HG03575 (cell line): ENCODE data around the gene TMEM120B.
"Not testable (repeated sequence)": the region's sequence is repeated elsewhere in the genome, so short reads cannot be mapped to it uniquely, and the experiment has no call there.

ENCODE experiments used
- ATAC-seq: cut with Tn5 transposase; IDR thresholded peaks from one replicate; pipeline ENCODE4 v1.9.1; 2021; ENCODE audit not compliant: unreplicated experiment, insufficient number of reproducible peaks, low FRiP score; ENCODE audit errors: extremely low read depth

Gene TMEM120B

DNA sequence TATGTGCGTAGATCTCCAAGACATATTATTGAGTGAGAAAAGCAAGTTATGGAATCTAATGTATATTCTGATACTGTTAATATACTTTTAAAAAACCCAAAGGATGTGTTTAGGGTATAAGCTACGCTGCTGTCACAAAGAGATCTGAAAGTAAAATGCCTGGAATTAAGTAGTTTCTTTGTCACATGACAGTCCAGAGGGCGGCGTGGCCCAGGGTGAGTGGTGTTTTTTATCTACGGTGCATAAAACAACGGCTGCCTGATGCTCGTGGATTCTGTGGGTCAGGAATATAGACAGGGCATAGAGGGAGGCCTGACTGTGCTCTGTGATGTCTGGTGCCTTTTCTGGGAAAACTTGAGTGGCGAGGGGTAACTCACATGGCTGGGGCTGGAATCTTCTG is 21.3 kb downstream of the TMEM120B start:
- no peak for ATAC-seq

DNA sequence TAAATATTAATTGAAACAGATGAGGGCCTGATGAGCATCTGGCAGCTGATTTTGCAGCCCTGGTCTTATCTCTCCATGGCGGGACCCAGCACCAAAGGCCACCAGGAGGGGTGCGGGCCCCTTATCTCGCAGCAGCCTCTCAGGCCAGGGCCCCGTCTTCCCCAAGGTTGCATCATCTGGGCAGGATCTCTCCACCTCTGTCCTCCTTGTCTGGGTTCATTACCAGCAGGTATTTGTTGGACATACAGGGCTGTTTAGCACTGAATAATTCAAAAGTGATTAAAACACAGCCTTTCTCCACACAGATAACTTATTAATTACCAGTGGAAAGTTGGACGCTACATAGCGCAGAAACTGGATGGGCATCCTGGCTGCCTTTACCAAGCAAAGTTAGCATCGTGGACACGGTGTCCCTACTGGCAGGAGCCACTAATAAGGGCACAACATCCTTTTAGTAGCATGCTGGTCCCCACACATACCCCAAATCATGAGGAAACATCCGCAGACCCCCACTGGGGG is 25.8 kb downstream of the TMEM120B start:
- ATAC-seq: no peak

DNA sequence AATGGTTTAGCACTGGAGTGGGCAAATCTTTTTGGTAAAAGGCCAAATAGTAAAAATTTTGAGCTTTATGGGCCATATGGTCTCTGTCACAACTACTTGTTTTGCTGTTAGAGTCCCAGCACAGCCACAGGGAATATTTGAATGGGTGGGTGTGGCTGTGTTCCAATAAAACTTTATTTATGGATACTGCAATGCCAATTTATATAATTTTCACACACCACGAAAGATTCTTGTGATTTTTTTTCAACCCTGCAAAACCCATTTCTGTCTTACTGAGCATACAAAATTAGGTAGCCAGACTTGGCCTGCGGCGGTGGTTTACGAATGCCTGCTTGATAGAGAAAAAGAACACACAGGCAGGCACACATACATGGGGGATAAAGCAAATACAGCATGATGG is 28.3 kb downstream of the TMEM120B start:
- no peak for ATAC-seq

DNA sequence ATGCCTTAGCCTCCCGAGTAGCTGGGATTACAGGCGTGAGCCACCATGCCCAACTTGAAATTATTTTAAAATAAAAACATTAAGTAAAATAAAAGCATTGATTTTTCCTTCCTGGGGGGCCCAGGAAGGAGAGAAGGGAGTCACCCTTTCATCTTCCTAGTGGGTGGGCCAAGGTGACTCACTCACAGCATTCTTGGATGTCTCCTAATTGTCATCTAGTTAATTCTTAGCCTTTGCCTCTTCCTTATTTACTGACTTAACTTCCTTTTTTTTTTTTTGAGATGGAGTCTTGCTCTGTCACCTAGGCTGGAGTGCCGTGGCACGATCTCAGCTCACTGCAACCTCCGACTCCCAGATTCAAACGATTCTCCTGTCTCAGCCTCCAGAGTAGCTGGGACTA is 29.2 kb downstream of the TMEM120B start:
- ATAC-seq: no peak

DNA sequence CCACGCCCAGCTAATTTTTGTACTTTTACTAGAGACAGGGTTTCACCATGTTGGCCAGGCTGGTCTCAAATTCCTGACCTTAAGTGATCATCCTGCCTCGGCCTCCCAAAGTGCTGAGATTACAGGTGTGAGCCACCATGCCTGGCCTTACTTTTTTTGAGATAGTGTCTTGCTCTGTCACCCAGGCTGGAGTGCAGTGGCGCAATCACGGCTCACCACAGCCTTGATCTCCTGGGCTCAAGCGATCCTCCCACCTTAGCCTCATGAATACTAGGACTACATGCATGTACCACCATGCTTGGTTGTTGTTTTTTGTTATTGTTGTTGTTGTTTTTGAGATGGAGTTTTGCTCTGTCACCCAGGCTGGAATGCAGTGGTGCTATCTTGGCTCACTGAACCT is 33.0 kb downstream of the TMEM120B start:
- not testable (repeated sequence) for ATAC-seq

DNA sequence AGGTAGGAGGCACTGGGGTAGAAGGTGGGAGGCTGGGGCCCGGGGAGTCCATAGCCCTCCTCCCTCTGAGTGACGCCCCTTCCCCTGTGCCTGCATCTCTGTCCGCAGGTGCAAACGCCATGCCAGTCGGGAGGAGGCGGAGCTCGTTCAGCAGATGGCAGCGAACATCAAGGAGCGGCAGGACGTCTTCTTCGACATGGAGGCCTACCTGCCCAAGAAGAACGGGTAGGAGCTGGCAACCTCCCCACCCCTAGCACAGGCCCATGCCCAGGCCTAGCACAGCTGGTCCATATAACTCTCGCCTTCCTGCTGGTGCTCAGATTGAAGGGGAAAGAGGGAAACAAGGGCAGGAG is 35.6 kb downstream of the TMEM120B start:
- no peak for ATAC-seq

DNA sequence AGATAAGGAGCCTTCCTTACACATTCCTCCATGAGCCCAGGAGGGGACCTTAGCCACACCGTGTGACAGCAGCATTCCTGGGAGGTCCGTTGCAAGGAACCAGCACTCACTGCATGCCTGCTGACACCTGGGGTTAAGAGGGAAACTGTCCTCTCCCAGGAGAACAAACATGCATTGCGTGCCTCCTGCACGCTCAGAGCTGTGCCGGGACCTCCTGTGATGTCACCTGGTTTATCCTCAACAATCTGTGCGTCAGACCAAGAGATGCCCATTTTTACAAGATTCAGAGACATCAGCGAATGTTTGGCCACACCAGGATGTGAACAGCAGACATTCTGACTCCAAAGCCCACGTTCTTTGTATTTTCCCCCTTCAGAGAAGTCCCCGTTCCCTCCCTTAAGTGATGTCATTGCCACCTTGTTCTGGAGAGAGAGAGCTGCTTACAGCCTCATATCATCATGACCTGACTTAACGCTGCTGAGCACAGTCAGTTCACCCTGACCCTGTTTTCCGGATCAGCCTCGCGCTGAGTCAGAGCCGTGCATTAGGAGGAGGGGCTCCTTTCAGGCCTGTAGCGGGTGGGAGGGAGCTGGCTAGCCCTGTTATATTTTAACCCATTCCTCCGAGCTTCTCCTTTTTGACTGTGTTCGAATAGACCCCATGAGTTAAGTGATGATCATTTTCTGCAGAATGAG is 36.2 kb downstream of the TMEM120B start:
- no peak for ATAC-seq

DNA sequence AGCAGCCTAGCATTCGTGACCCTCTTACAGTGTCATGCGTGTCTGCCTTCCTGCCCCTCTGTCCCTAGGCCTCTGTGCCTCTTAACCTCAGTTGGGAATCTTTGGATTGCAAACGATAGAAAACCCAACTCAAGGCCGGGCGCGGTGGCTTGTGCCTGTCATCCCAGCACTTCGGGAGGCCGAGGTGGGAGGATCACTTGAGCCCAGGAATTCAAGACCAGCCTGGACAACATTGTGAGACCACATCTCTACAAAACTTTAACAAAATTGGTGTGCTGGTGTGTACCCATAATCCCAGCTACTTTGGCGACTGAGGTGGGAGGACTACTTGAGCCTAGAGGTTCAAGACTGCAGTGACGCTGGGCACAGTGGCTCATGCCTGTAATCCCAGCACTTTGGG is 36.7 kb downstream of the TMEM120B start:
- no peak for ATAC-seq

DNA sequence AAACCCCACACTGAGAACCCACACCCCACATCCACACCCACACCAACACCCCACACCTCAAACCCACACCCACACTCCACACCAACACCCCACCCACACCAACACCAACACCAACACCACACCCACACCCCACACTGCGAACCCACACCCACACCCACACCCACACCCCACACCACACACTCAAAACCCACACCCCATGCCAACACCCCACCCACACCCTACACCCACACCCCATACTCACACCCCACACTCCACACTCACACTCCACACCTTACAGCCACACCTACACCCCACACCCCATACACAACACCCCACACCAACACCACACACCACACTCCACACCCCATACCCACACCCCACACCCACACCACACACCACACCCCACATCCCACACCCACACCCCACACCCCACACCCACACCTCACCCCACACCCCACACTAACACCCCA is 38.0 kb downstream of the TMEM120B start:
- no peak for ATAC-seq

DNA sequence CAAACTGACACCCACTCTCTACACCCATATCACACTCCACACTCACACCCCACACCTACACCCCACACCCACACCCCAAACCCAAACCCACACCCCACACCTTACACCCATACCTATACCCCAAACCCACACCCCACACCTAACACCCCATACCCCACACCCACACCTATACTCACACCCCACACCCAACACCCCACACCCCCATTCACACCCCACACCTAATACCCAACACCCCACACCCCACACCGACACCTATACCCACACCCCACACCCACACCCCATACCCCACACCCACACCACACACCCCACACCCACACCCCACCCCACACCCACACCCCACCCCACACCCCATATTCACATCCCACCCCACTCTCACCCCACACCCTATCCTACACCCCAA is 38.5 kb downstream of the TMEM120B start:
- ATAC-seq: no peak

DNA sequence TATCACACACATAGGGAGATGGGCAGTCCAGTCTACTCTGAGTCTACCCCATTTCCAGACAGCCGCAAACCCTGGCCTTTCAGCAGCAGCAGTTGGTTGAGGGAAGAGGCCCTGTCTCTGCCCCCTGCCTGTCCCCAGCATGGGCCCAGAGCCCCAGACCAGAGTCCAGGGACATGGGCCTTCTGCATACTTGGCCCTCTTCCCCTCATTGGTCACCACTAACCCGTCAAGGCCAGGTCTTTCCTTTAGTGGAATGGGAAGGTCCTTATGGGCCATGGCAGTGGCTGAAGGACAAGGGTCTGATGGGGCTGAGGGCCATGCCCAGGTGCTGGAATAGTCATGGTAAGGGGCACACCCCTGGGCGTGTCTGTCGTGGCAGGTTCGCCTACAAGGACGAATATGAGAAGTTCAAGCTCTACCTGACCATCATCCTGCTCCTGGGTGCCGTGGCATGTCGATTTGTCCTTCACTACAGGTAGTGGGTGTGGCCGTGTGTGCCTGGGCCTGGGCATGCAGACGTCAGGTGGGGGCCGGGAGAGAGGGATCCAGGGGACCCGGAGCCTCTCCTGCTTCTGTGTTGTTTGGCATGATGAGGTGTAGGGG is 39.3 kb downstream of the TMEM120B start:
- no peak for ATAC-seq

DNA sequence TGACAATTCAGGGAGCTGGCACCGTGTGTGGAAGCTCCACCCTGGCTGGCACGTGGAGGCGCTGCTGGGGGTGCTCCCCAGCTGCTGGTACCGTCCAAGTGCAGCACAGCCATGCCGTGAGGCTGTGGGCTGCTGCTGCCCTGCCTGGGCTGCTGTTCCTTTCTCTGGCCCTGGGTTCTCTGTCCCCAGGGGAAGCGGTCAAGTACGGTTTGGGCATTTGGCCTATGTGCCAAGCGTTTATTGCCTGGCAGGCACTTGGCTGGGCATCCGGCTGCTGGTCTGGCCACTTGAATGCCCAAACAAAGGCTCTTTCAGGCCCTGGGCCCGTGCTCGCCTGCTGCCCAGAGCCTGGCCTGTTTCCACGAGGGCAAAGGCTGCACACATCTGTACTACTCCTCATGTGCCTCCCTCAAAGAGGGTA is 41.3 kb downstream of the TMEM120B start:
- ATAC-seq: no peak

DNA sequence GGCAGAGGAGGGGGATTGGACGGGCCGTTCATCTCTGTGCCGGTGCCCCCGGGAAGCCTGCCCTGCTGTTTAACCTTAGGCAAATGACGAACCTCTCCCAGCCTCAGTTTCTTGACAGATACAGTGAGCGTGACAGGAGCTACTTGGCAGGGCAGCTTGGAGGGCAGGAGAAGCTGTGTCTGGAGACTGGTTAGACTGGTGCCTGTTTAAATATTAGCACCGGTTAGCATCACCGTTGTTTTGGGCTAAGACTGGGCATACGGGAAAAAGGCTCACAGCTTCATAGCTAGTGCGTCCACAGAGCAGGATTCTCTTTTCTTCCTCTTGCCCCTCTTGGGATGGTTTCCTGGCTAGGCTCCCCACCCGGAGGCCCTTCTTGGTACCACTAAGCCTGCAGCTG is 42.3 kb downstream of the TMEM120B start:
- no peak for ATAC-seq

DNA sequence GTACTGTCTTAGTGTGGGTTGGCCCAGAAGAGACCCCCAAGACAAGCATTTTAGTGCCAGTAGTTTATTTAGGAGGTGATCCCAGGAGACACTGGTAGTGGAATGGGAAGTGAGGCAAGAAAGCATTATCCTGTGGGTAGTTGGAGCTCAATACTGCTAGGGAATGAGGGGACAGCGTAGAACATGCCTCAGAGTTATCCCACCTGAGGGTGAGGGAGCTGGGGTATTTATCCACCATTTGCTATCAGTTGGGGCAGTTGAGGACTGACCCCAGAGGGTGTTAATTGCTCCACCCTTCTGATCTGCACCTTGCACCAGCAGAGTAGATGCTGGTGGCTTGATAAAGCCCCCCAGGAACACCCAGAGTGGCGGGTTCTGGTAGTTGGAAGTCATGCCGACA is 43.0 kb downstream of the TMEM120B start:
- no peak for ATAC-seq

DNA sequence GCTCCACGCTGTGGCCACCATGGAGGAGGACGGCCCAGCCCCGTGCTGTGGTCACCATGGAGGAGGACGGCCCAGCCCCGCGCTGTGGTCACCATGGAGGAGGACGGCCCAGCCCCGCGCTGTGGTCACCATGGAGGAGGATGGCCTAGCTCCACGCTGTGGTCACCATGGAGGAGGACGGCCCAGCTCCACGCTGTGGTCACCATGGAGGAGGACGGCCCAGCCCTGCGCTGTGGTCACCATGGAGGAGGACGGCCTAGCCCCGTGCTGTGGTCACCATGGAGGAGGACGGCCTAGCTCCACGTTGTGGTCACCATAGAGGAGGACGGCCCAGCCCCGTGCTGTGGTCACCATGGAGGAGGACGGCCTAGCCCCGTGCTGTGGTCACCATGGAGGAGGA is 46.0 kb downstream of the TMEM120B start:
- ATAC-seq: not testable (repeated sequence)

DNA sequence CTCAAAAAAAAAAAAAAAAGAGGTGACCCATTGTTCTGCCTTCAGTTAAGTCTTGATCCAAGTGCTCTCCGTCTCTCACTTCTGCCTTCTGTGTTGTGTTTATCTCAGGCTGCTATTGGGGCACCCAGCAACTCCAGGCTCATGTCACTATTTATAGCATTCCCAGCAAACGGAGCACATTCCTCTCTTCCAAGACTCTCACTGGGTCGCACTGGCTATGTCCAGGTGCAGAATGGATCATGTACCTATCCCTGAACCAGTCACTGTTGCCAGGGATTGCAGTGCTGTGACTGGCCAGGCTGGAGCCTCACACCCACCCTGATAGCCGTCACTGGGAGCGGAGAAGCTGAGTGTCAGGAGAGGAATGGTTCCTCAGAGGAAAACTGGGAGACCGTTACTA is 49.7 kb downstream of the TMEM120B start:
- ATAC-seq: no peak

DNA sequence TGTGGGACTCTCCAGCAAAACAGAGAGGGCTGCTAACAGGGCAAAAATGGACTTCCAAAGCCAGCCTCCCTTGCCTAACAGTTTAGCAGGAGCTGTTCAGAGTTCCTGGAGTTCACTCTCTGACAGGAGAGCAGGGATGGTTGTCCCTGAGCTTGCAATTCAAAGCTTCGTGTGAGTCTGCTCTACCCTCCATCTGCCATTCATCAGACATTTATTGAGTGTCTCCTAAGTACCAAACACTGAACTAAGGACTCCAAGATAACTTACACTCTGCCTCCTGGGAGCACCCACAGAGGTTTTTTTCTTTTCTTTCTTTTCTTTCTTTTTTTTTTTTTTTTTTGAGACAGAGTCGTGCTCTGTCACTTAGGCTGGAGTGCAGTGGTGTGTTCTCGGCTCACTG is 52.3 kb downstream of the TMEM120B start:
- ATAC-seq: no peak

DNA sequence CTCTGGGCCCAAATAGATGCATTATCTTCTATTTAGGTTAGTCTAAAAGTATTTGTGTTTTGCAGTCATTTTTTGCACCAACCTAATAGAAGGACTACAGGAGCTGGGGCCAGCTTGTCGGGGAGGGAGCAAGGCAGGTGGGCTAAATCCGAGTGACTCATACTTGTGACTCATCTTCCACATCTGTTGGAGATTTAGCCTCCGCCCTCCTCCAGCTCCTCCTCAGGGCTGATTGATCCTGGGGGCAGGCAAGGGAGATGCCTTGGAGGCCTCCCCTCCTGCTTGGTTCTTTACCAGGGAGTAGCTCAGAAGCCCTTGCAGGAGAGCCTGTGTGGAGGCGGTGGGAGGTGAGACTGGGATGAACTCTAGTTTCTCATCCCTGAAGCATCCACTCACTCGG is 53.0 kb downstream of the TMEM120B start:
- no peak for ATAC-seq

DNA sequence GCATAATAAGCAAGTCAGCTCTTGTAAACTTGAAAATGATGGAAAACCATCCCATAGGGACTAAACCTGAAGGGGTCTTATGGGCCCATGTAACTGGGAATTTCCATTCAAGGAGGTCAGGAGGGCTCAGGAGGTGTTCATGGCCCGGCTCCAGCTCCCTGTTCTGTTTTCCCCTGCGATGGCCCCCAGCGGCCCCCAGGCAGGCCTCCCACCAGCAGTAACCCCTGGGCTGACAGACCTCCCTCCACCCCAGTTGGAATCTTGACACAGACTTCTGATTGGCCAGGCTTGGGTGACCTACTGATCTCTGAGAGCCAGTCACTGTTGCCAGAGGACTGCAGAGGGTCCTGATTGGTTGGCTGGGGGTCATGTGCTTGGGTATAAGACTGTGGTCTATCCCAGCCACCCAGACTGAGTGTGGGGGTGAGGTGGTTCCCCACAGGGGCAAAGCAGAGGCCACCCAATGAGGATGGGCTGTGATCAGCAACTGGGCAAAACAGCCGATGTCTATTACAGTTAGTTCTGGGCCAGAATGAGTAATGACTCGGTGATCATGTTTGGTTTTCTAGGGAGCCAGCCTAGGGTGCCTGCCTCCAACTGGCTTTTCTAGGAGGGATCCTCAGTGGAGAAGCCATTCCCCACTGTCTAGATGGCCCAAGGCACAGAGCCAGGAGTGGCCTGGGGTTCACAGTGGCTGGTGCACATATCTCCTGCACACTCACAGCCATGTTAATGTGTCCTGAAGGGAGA is 53.9 kb downstream of the TMEM120B start:
- no peak for ATAC-seq

DNA sequence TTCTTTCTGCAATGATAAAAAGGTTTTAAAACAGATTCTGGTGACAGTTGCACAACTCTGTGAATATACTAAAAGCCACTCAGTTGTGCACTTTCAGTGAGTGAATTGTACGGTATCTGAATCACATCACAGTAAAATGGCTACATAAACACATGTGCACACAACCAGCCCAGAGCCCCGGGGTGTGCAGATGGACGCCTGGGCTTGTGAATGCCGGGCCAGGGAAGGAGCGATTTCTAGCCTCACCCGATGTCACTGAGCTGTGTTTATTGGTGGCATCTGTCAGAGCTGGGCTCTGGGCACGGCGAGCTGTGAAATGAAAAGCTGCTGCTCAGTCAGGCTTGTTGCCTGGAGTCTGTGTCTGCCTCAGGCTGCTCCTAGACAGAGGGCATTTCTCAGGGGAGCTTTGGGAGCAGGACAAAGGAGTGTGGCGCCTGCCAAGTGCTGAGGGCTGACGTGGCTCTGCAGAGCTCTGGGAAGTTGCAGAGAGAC is 55.0 kb downstream of the TMEM120B start:
- no peak for ATAC-seq
